ENCODE results near the gene ZNF778.

Gene ZNF778

GRCh38 chr16:89241187-89242007 lies 23.9 kb downstream of the ZNF778 start (continued):
- TF ChIP-seq KLF7 (tag by site-specific recombination; IDR thresholded peaks at IDR 0.05; ENCODE audit: borderline replicate concordance): no peak
- TF ChIP-seq ZNF514 (tag by site-specific recombination; IDR thresholded peaks at IDR 0.05): no peak
- peak; percentile 98 for TF ChIP-seq ZBTB48 (tag by site-specific recombination; IDR thresholded peaks at IDR 0.05)
- TF ChIP-seq FEZF1 (tag by site-specific recombination; IDR thresholded peaks at IDR 0.05): no peak
- TF ChIP-seq ZBTB8A (tag by site-specific recombination; IDR thresholded peaks at IDR 0.05): no peak; the same call in 1 of the 2 replicates
- TF ChIP-seq BCL11B (tag by site-specific recombination; IDR thresholded peaks at IDR 0.05; ENCODE audit: low read depth): no peak
- TF ChIP-seq ZNF324 (tag by site-specific recombination; IDR thresholded peaks at IDR 0.05): no peak
- peak; percentile 15; the same call in 1 of the 2 replicates for TF ChIP-seq ZNF660 (tag by site-specific recombination; IDR thresholded peaks at IDR 0.05)
- no peak for TF ChIP-seq HOXC10 (CRISPR knock-in tag; IDR thresholded peaks at IDR 0.05)
- no peak for TF ChIP-seq ZNF155 (tag by site-specific recombination; IDR thresholded peaks at IDR 0.05)
- TF ChIP-seq ZNF350 (tag by site-specific recombination; IDR thresholded peaks at IDR 0.05): no peak
- TF ChIP-seq ZNF19 (tag by site-specific recombination; IDR thresholded peaks at IDR 0.05; ENCODE audit: low read depth): no peak
- 0 out of 2 replicates have a peak, but pooled peaks have one; percentile 22 for TF ChIP-seq ZNF24 (tag by site-specific recombination; IDR thresholded peaks at IDR 0.05)
- no peak for TF ChIP-seq ZNF626 (tag by site-specific recombination; IDR thresholded peaks at IDR 0.05)
- TF ChIP-seq ZNF311 (tag by site-specific recombination; IDR thresholded peaks at IDR 0.05; ENCODE audit: borderline replicate concordance): no peak
- TF ChIP-seq ZNF501 (tag by site-specific recombination; IDR thresholded peaks at IDR 0.05): no peak
- TF ChIP-seq ZSCAN23 (tag by site-specific recombination; IDR thresholded peaks at IDR 0.05): no peak
- TF ChIP-seq ZNF132 (tag by site-specific recombination; IDR thresholded peaks at IDR 0.05; ENCODE audit: borderline replicate concordance): no peak
- TF ChIP-seq ZNF266 (tag by site-specific recombination; IDR thresholded peaks at IDR 0.05; ENCODE audit: low read depth): no peak
- TF ChIP-seq ZNF548 (tag by site-specific recombination; IDR thresholded peaks at IDR 0.05): no peak
- TF ChIP-seq ZNF48 (tag by site-specific recombination; IDR thresholded peaks at IDR 0.05): no peak
- no peak for TF ChIP-seq ZSCAN16 (tag by site-specific recombination; IDR thresholded peaks at IDR 0.05)
- peak; percentile 94 for TF ChIP-seq ATF2 (tag by site-specific recombination; IDR thresholded peaks at IDR 0.05; ENCODE audit: low read depth)
- TF ChIP-seq ZNF518A (tag by site-specific recombination; conservative IDR thresholded peaks at IDR 0.05; ENCODE audit: low read depth): peak; percentile 64; the same call in 1 of the 2 replicates
- TF ChIP-seq PRDM1 (tag by site-specific recombination; IDR thresholded peaks at IDR 0.05): no peak
- TF ChIP-seq GLI2 (tag by site-specific recombination; IDR thresholded peaks at IDR 0.05; ENCODE audit: borderline replicate concordance, low read depth): no peak
- no peak for TF ChIP-seq SCRT1 (tag by site-specific recombination; IDR thresholded peaks at IDR 0.05; ENCODE audit: borderline replicate concordance)
- TF ChIP-seq ZIC2 (tag by site-specific recombination; IDR thresholded peaks at IDR 0.05): no peak
- no peak; the same call in 1 of the 2 replicates for TF ChIP-seq PRDM4 (tag by site-specific recombination; IDR thresholded peaks at IDR 0.05)
- no peak for TF ChIP-seq ZNF549 (tag by site-specific recombination; IDR thresholded peaks at IDR 0.05)
- TF ChIP-seq ZNF157 (tag by site-specific recombination; IDR thresholded peaks at IDR 0.05): no peak
- TF ChIP-seq ZNF341 (tag by site-specific recombination; IDR thresholded peaks at IDR 0.05; ENCODE audit: low read depth): no peak
- no peak for TF ChIP-seq ZFP37 (tag by site-specific recombination; IDR thresholded peaks at IDR 0.05)
